Measurements from ENCODE around the gene WDR18.

WDR18 gene

GRCh38 chr19:1004803-1005664 lies 20.9 kb downstream of the WDR18 start:
- in situ Hi-C loops (cut with MboI; ENCODE audit: low sequenced_read_pairs), result no loop called here

GRCh38 chr19:1006711-1007398 lies 22.7 kb downstream of the WDR18 start:
- in situ Hi-C loops (cut with MboI; ENCODE audit: low sequenced_read_pairs), result no loop called here

GRCh38 chr19:1007399-1008251 lies 23.5 kb downstream of the WDR18 start:
- in situ Hi-C loops (cut with MboI; ENCODE audit: low sequenced_read_pairs), result no loop called here

DNA sequence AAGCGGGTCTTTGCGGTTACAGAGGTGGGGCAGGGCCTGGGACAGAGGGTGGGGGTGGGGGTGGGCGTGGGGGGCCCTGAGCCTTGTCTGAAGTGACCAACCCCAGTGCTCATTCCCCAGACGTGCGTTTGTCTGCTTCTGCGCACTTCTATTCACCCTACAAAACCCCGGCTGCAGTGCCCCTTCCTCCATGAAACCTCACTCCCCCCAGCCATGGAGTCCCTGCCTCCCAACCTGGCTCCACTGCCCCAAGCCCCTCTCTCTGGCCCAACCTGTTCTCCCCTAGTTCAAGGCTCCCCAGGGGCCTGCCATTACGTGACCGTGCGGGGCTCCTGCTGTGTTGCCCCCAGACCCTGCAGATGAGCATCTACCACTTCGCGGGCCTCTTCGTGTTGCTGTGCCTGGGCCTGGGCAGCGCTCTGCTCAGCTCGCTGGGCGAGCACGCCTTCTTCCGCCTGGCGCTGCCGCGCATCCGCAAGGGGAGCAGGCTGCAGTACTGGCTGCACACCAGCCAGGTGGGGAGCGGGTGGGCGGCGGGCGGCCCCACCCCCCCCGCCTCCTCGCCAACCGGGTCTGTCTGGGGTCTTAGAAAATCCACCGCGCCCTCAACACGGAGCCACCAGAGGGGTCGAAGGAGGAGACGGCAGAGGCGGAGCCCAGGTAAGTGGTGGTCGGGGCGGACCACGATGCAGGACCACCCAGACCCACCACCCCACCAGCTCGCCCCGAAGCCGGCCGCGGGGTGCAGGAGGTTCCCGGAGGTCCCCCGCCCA lies 24.3 kb downstream of the WDR18 start:
- in situ Hi-C loops (cut with MboI; ENCODE audit: low sequenced_read_pairs), result no loop called here

DNA sequence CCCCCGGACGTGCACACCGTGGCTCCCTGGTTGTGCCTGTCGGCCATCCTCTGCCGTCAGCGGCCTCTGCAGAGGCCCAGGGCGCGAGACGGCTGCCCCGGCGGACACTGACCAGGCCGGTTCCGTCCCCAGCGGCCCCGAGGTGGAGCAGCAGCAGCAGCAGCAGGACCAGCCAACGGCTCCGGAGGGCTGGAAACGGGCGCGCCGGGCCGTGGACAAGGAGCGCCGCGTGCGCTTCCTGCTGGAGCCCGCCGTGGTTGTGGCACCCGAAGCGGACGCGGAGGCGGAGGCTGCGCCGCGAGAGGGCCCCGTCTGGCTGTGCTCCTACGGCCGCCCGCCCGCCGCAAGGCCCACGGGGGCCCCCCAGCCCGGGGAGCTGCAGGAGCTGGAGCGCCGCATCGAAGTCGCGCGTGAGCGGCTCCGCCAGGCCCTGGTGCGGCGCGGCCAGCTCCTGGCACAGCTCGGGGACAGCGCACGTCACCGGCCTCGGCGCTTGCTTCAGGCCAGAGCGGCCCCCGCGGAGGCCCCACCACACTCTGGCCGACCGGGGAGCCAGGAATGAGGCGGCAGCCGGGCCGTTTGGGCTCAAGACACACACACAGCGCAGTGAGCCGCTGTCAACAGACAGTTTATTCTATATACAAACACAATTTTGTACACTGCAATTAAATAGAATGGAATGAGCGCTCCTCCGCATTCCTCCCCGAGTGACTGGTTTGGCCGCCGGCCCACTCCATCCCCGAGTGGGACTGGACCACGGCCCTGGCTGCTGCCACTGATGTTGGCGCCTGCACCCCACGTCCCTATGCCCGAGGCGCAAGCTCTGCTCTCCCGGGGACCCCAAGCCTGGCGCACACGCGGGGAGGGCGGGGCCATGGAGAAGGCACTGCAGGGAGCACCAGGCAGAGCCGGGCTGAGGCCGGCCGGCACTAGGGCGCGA lies 25.2 kb downstream of the WDR18 start:
- in situ Hi-C loops (cut with MboI; ENCODE audit: low sequenced_read_pairs), result no loop called here

DNA sequence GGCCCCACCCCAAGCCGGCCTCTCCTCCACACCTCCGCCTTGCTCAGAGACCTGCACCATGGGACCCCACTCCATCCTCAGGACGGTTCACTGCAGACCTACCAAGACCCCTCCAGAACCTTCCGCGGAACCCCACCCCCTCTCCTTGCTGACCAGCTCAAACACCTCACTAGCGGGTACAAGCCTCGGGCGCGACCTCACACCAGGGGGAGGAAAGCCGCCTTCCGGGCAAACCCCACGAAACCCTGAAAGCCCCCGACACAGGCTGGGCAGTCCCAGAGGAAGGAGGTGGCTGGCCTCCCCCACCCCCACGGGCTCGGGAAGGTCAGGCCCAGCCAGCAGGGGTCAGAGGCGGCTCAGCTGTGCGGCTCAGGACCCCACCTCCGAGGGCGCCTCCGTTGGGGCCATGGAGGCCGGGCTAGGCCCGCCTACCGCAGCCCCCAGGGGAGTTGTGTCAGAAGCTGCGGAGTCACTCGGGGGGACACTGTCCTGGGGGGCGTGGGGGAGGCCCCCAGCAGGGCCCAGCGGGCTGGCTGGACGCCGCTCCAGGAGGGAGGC lies 25.9 kb downstream of the WDR18 start:
- in situ Hi-C loops (cut with MboI; ENCODE audit: low sequenced_read_pairs), result no loop called here

DNA sequence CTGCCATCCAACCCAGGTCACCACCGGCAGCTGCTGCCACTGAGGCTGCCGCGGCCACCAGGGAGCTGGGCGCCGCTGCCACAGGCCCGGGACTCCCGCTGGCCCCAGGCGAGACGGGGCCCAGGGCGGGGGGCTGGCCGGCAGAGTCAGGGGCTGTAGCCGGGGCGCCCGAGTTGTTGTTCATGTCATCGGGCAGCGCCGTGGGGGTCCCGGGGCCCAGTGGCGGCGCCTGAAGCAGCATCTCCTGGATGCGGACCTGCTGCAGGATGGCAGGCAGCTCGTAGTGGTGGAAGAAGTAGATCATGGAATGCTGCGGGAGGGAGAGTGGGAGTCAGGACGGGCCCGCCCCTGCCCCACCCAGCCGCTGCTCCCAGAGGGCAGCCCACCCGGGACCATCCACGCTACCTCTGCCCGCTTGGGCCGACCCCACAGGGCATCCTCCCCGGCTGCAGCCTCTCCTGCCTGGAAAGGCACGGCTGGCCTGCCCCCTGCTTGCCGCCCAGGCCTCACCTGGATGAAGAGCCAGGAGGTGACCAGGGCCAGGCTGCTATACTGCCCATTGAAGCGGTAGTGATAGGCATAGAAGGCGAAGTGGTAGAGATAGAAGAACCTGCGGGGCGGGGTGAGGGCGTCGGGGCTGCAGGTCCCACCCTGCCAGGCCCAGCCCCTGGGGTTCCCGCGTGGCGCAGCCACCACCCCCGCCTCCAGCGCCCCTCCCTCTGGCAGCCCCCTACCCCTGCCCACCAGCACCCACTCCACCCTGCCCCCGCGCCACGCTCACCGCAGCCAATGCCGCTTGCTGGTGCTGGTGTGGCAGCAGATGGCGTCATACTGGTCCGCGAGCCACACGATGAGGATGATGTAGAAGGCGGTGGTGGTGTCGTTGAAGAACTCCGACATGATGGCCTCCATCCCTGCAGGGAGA lies 26.7 kb downstream of the WDR18 start:
- in situ Hi-C loops (cut with MboI; ENCODE audit: low sequenced_read_pairs), result no loop called here

GRCh38 chr19:1011831-1012333 lies 27.7 kb downstream of the WDR18 start:
- in situ Hi-C loops (cut with MboI; ENCODE audit: low sequenced_read_pairs), result no loop called here

GRCh38 chr19:1012334-1012733 lies 28.2 kb downstream of the WDR18 start:
- in situ Hi-C loops (cut with MboI; ENCODE audit: low sequenced_read_pairs), result no loop called here

DNA sequence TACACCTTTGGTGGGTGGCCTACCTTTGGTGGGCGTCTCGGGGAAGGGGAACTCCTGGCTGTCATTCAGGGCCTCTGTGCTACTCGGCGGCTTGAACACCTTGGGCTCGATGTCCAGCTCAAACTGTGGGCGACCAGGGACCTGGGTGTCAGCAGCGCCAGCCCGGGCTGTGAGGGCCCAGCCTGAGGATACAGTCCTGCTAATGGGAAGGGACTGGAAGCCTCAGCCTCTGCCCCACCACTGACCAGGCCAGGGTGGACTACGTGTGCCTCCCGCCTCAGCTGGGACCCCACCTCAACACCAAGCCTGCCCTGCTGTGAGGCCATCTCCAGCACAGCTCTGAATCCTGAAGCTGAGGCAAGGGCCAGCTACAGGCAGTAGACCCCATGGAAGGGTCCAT lies 29.1 kb downstream of the WDR18 start:
- in situ Hi-C loops (cut with MboI; ENCODE audit: low sequenced_read_pairs), result no loop called here

DNA sequence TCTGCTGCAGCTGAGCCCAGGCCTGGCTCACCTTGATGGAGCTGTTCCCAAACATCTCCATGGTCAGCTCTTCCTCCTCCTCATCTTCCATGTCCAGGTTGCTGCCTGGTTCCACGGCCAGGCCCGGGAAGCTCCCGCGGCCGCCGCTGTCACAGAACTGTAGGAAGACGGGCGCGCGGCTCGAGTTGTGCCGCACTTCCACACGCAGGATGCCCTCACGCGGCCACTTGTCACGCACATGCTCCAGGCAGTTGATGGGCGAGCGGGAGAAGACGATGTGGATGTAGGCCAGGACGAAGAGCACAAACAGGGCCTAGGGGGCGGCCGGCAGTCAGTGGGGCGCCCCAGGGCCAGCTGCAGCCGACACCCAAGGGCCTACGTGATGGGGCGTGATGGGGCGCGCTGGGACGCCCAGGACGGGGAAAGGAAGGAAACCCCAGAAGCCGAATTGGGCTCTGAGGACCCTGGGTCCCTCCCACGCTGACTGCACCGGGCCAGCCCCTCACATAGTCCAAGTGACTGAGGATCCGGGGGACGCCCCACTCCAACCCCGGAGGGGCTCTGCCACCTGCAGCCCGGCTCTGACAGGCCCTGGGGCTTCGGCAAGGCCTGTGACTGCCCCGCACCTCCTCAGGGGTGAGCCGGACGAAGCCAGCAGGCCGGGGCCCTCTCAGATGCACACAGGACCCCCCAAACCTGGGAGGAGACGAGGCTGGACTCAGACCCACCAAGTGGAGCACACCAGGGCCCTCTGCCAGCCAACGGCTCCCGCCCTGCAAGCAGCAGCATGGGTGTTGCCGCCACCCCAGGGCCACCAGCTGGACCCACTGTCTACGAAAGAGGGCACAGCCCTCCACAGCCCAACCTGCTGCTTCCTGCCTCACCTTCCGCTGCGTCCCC lies 30.3 kb downstream of the WDR18 start:
- in situ Hi-C loops (cut with MboI; ENCODE audit: low sequenced_read_pairs), result no loop called here

DNA sequence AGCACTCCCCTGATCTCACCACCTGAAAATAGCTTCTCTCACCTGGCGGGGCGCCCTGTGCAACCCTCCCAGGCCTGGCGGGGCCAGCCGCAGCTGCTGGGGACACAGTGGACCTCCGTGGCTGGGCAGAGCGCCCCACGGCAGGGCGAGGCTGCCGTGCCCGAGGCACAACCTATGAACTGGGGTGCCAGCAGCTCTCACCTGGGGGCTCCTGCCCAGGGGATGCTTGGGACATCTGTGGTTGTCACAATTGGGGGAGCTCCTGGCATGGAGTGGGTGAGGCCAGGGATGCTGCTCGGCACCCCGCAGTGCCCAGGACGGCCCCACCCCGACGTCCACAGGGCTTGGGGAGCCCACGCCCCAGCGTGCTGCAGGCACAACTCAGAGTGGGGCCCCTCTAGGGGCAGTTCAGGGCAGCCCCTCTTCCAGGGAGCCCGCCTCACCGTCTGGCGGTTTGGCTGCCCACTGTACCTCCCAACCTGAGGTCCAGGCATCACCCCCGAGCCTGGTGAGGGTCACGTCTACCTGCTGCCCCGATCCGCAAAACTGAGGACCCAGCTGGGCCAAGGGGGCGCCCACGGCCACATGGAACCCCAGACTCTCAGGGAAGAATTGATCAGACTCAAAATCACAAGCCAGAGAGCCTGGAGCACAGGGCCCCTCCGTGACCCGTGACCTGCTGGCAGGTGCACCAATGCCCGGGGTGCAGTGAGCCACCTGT lies 31.1 kb downstream of the WDR18 start:
- in situ Hi-C loops (cut with MboI; ENCODE audit: low sequenced_read_pairs), result no loop called here

DNA sequence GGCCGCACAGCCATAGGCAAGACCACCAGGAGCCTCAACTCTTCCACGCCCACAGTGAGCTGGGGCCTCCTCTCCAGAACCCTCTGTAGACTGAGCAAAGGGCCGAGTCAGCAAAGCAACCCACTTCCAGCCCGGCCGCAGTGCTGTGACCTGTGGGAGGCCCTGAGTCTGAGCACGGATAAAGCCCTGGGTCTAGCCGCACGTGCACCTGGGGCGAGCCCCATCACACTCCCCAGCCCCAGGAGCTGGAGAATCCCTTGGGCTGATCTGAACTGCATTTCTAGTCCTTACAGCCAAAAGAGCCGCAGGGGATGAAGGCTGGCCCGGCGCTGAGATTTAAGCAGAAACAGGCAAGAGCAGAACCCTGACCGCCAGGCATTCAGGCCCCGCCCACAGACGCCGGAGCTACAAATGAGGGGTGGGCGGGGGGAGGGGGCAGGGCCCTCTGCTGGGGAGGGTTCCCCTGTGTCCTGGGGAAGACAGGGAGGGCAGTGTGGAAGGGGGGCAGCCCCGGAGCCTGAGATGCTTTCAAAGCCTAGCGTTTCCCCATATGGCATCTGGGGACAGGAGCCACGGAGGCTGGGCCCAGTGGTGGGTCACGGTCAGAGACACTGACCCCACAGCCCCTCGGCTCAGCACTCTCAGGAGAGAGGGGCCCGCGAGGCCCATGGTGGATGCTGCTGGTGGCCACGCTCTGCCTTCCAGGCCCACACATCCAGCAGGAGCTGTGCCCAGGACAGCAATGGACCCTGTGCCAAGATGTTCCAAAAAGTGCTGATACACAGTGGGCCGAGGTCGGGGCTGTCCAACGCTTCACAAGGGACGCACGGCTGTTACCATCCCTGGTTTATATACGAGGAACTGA lies 31.9 kb downstream of the WDR18 start:
- in situ Hi-C loops (cut with MboI; ENCODE audit: low sequenced_read_pairs), result no loop called here

GRCh38 chr19:1016647-1017114 lies 32.5 kb downstream of the WDR18 start:
- in situ Hi-C loops (cut with MboI; ENCODE audit: low sequenced_read_pairs), result no loop called here

All from HL-60/S4 treated with phorbol 12-myristate 13-acetate at 8.2 ng/mL for 4 days and 3 days (cell line).